MCF 10A (cell line): ENCODE measurements around the gene RPL7A. TPM values are rescaled to one million over a fixed set of nuclear protein-coding genes. Genes with fewer than 3 reads are reported as not detected.

Source experiments
- BruUV-seq: library from RNA; stranded (reverse); fragments of 400-500 nt; replicated peaks from 2 replicates; lab custom pipeline; 2021; lab: Mats Ljungman, UMichigan
- CTCF ChIA-PET: fragments of 300-600 bp; sonication (Branson Sonifier 250); formaldehyde crosslinking; extraction: SDS; loops from one replicate; lab custom pipeline; 2021; ENCODE audit warnings: antibody characterized with exemption, inconsistent platforms; lab: Yijun Ruan, JAX
- POLR2A ChIA-PET: fragments of 300-600, 350-650 bp; sonication (Branson Sonifier 250); formaldehyde crosslinking; extraction: SDS; loops from one replicate; lab custom pipeline; 2020; ENCODE audit warnings: antibody characterized with exemption, inconsistent platforms; lab: Yijun Ruan, JAX
- DNase-seq: peaks from one replicate; pipeline ENCODE4 v3.0.0-alpha.2; 2018; ENCODE audit not compliant: unreplicated experiment
- H3K27ac Mint-ChIP-seq: one replicate; pipeline ENCODE4 v1.8.0; 2022; ENCODE audit warnings: mild to moderate bottlenecking, low read depth, mixed read lengths; ENCODE audit not compliant: unreplicated experiment
- H3K27me3 Mint-ChIP-seq: one replicate; pipeline ENCODE4 v1.8.0; 2022; ENCODE audit warnings: mixed read lengths; ENCODE audit not compliant: insufficient read depth, unreplicated experiment
- H3K36me3 Mint-ChIP-seq: one replicate; pipeline ENCODE4 v1.8.0; 2022; ENCODE audit warnings: mild to moderate bottlenecking, moderate library complexity, mixed read lengths; ENCODE audit not compliant: insufficient read depth, unreplicated experiment
- H3K4me1 Mint-ChIP-seq: one replicate; pipeline ENCODE4 v1.8.0; 2022; ENCODE audit warnings: mixed read lengths; ENCODE audit not compliant: insufficient read depth, unreplicated experiment
- H3K4me3 Mint-ChIP-seq: one replicate; pipeline ENCODE4 v1.8.0; 2022; ENCODE audit warnings: mild to moderate bottlenecking, moderate library complexity, mixed read lengths; ENCODE audit not compliant: unreplicated experiment
- H3K9me3 Mint-ChIP-seq: one replicate; pipeline ENCODE4 v1.8.0; 2022; ENCODE audit warnings: mixed read lengths; ENCODE audit not compliant: unreplicated experiment
- CTCF ChIP-seq: fragments of 200-600 bp; IDR thresholded peaks from one replicate; pipeline ENCODE4 v1.8.0; 2022; ENCODE audit warnings: antibody characterized with exemption, mild to moderate bottlenecking; ENCODE audit not compliant: unreplicated experiment
- intact Hi-C: fragments of 100-400 bp; cut with micrococcal nuclease; formaldehyde crosslinking; loops from 2 replicates; pipeline ENCODE4 v1.14.1; 2022
- total RNA-seq: library from RNA; stranded (reverse); gene quantifications from 2 replicates; pipeline ENCODE4 v1.2.3, GENCODE V29; 2022

The RPL7A gene
- total RNA-seq, 1 experiment from 2014 or later = 2,129 TPM

DNA sequence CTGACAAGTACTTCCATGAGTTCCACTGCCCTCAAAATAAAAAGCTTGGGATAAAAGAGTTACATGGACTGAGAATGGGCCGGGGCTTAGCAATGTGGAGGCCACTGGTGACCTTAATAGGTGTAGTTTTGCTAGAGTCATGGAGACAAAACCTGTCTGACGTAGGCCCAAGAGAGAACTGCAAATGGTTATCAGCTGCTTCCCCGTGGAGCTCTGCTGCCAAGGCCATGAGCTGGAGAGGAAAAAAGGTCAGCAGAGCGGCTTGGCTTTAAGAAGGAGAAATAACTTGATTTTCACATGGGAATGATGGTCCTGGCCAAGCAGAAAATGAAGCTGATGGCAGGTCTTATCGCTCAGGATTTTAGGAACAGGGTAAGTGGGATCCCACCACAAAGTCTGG is 8.4 kb upstream of the RPL7A start:
- CTCF ChIA-PET = interaction anchor here (0.7 to 1.1 kb wide), 3 partner anchors 10 to 317 kb away, joined by 3 to 5 read pairs (median 4); no protein-coding TSS in a partner anchor
- no peak overlapping the region for H3K4me3 Mint-ChIP-seq
- no peaks in the 10 kb centered on the region for H3K9me3 Mint-ChIP-seq
- H3K4me1 Mint-ChIP-seq = peaks cover 6% of the 10 kb centered on the region
- intact Hi-C loops = no loop called here
- POLR2A ChIA-PET = interaction anchor here (1.0 to 1.6 kb wide), 3 partner anchors 8 to 79 kb away, joined by 3 to 11 read pairs (median 3); partner anchors contain the start of genes MED22 and RPL7A
- TF ChIP-seq CTCF = no peak
- BruUV-seq = no TSS peak
- DNase-seq = no peak
- no peak overlapping the region for H3K27ac Mint-ChIP-seq
- peaks cover 36% of the 10 kb centered on the region for H3K36me3 Mint-ChIP-seq
- H3K27me3 Mint-ChIP-seq = no peaks in the 10 kb centered on the region

DNA sequence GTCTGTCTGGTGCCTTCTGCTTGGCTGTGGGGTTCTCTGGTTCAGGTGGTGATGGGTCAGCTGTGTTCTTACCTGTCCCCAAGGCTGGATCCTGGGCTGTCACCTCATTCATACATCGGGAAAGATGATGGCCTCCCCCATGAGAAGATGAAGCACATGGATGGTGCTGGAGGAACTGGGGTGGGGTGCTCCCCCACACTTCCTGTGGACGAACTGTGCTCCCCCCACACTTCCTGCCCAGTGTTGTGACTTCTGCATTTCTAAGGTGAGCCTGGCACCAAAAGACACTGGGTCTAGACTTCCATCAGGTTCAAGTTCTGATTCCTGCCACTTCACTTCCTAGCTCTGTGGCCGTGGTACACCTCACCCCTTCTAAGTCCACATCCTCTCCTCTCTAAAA is 7.8 kb upstream of the RPL7A start:
- Mint-ChIP-seq H3K27ac (no peak overlapping the region), H3K4me1 (peaks cover 4% of the 10 kb centered on the region), H3K9me3 (no peaks in the 10 kb centered on the region), H3K36me3 (peaks cover 35% of the 10 kb centered on the region), H3K4me3 (no peak overlapping the region), H3K27me3 (no peaks in the 10 kb centered on the region)
- BruUV-seq = no TSS peak
- TF ChIP-seq CTCF = no peak
- ChIA-PET CTCF (interaction anchor here (0.7 kb wide), 1 partner anchor 318 kb away, joined by 3 read pairs; no protein-coding TSS in a partner anchor), POLR2A (interaction anchor here (1.0 to 1.6 kb wide), 2 partner anchors 8 to 14 kb away, joined by 3 to 11 read pairs; partner anchors contain the start of genes MED22 and RPL7A)
- intact Hi-C loops = no loop called here
- DNase-seq = no peak

DNA sequence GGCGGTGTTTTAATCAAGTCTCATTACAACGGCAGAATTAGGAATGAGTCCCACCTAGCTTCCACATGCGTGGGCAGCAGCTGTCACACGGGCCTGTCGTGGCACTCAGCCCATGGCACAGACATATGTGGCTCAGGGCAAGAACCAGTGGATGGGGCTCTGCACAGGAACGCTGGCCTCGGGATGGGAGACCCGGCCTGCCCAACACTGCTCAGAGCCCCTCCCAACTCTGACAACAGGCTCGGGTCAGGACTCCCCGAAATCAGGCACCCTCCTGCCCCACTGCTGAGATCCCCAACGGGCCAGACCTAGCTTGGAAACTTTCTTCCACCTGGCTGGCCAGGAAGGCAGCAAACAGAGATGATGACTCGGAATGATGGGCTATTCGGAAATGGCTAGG is 7.1 kb upstream of the RPL7A start:
- Mint-ChIP-seq H3K36me3 (peaks cover 30% of the 10 kb centered on the region), H3K4me3 (no peak overlapping the region), H3K4me1 (no peaks in the 10 kb centered on the region), H3K27ac (no peak overlapping the region), H3K9me3 (no peaks in the 10 kb centered on the region), H3K27me3 (no peaks in the 10 kb centered on the region)
- no peak for DNase-seq
- CTCF ChIA-PET = no interaction called here
- BruUV-seq = no TSS peak
- no peak for TF ChIP-seq CTCF
- intact Hi-C loops = no loop called here
- POLR2A ChIA-PET = interaction anchor here (0.6 kb wide), 1 partner anchor 334 kb away, joined by 3 read pairs; no protein-coding TSS in a partner anchor

DNA sequence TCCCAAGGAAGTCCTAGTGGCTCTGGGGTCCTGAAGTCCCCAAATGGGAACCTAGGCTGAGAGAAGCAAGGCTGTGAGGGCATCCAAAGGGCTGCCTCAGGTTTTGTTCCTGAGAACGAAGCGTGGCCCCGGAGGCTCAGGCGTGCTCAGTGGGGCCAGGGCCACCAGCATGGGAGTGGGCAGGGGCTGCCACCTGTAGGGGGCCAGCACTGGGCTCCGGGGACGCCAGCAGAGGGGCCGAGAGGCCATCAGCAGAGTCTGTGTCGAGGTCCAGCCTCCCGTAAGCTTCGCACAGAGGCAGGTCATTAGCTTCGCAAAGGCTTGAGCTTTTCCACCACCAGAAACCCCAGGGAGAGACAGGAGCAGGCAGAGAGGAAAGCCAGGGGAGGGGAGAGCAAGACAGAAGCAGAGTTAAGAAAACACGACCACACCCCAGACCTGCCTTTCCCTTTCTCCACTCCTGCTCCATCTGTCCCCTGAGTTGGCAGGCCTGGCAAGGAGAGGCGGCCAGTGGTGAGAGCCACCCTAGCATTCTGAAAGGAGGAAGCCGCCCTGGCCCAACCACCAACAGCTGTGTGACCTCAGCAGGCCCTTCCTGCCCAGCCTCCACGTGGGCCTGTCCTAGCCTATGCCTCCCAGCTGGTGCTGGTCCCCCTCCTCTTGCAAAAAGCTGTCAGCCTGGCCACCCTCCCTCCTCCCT is 6.5 kb upstream of the RPL7A start:
- ChIA-PET CTCF (interaction anchor here (0.6 to 1.0 kb wide), 3 partner anchors 11 to 157 kb away, joined by 3 read pairs; no protein-coding TSS in a partner anchor), POLR2A (interaction anchor here (0.6 kb wide), 1 partner anchor 335 kb away, joined by 3 read pairs; no protein-coding TSS in a partner anchor)
- Mint-ChIP-seq H3K4me3 (no peak overlapping the region), H3K36me3 (peaks cover 31% of the 10 kb centered on the region), H3K4me1 (no peaks in the 10 kb centered on the region), H3K9me3 (no peaks in the 10 kb centered on the region), H3K27me3 (no peaks in the 10 kb centered on the region), H3K27ac (no peak overlapping the region)
- TF ChIP-seq CTCF = no peak
- no TSS peak for BruUV-seq
- DNase-seq = no peak
- intact Hi-C loops = no loop called here
